NT2/D1 (cell line): ENCODE measurements around the gene IL2RA.

ENCODE experiments used
- DNase-seq: peaks from one replicate; pipeline ENCODE4 v3.0.0-alpha.2; 2011; ENCODE audit warnings: low read depth, low spot score
- H3K27me3 ChIP-seq: 2 replicates; pipeline ENCODE4 v1.6.0; 2011; ENCODE audit warnings: mild to moderate bottlenecking; ENCODE audit not compliant: insufficient read length, insufficient read depth
- H3K36me3 ChIP-seq: 2 replicates; pipeline ENCODE4 v1.6.1; 2011; ENCODE audit warnings: mild to moderate bottlenecking, low read length, mixed read lengths; ENCODE audit not compliant: insufficient read depth, insufficient read length
- H3K4me1 ChIP-seq: 2 replicates; pipeline ENCODE4 v1.5.1; 2011; ENCODE audit not compliant: insufficient read depth, insufficient read length
- H3K4me3 ChIP-seq: 2 replicates; pipeline ENCODE4 v1.5.1; 2011; ENCODE audit warnings: low read depth; ENCODE audit not compliant: insufficient read length
- H3K9ac ChIP-seq: 2 replicates; pipeline ENCODE4 v1.6.0; 2011; ENCODE audit warnings: low read depth; ENCODE audit not compliant: insufficient read length
- H3K9me3 ChIP-seq: 2 replicates; pipeline ENCODE4 v1.5.1; 2011; ENCODE audit warnings: mild to moderate bottlenecking, low read length; ENCODE audit not compliant: insufficient read depth
- SUZ12 ChIP-seq: IDR thresholded peaks from 2 replicates; pipeline ENCODE4 v1.6.1; 2011; ENCODE audit not compliant: insufficient read length, insufficient read depth; ENCODE audit errors: extremely low read depth
- YY1 ChIP-seq: IDR thresholded peaks from 2 replicates; pipeline ENCODE4 v1.6.1; 2011; ENCODE audit not compliant: insufficient read length, insufficient read depth
- ZNF274 ChIP-seq: IDR thresholded peaks from 2 replicates; pipeline ENCODE4 v1.6.1; 2011; ENCODE audit warnings: mild to moderate bottlenecking, low read depth, low read length

Gene IL2RA

DNA sequence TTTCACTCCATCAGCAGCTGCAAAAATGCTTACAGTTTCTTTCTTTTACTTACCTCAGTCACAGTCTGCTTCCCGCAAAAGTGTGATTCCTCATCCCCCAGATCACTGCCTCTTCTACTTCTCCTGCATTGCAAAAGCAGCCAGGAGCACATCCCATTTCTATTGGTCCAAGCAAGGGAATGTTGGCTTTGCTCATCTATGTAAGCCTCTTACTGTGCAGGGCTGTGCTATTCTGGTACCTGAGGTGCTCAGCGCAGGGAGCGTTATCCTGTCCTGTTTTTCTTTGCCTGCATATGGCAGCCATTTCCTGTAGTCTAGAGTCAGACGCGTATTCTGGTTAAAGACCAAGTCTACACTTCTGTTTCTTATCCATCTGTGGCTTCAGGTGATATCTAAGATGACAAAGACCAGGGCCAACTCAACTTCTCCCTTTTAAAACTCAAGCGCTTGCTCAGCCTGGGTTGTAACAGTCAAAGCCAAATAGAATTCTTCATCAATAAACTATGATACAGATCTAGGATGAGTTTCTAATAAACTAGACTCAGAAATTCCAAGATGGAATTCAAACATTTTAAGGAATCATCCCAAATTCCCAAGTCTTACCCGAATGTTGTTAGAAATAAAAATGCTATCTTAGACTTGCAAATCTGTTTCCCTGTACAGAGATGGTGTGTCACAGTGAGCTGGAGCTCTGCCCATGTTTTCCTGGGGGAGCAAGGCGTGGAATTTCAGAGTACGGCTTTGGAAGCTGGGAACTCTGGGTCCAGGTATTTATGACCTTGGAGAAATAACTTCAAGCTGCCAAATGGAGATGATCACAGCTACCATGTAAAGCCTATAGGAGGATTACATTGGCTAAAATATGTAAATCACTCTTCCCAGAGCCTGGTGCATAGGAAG is 20.6 kb upstream of the IL2RA start:
- TF ChIP-seq YY1 (no peak), ZNF274 (no peak), SUZ12 (no peak)
- Histone ChIP-seq H3K4me3 (no peak overlapping the region), H3K27me3 (no peaks in the 10 kb centered on the region), H3K9me3 (peaks cover 6% of the 10 kb centered on the region; the same call in 1 of the 2 replicates), H3K9ac (no peak overlapping the region), H3K4me1 (no peaks in the 10 kb centered on the region), H3K36me3 (no peaks in the 10 kb centered on the region)
- no peak for DNase-seq

DNA sequence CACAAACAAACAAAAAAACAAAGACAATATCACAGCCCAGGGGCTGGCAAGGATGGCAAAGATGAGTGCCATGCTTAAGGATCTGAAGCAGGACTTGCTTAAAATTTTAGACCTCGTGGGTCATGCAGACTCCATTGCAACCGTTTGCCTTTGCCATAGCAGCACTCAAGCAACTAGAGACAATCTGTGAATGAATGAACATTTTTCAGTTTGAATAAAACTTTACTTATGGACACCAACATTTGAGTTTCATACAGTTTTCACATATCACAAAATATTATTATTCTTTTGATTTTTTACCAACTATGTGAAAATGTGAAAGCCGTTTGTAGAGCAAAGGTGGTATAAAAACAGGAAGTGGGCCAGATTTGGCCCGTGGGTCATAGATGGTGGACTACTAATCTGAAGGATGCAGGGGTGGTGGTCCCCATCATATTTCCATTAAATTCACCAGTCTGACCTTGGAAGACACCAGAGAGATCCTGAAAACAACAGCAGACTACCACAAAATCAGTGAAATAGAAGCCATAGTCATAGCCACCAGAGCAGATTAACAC is 18.3 kb upstream of the IL2RA start:
- Histone ChIP-seq H3K9ac (no peak overlapping the region), H3K9me3 (no peaks in the 10 kb centered on the region), H3K27me3 (no peaks in the 10 kb centered on the region), H3K4me3 (no peak overlapping the region), H3K36me3 (no peaks in the 10 kb centered on the region), H3K4me1 (no peaks in the 10 kb centered on the region)
- TF ChIP-seq ZNF274 = no peak
- TF ChIP-seq YY1 = no peak
- no peak for TF ChIP-seq SUZ12
- no peak for DNase-seq

DNA sequence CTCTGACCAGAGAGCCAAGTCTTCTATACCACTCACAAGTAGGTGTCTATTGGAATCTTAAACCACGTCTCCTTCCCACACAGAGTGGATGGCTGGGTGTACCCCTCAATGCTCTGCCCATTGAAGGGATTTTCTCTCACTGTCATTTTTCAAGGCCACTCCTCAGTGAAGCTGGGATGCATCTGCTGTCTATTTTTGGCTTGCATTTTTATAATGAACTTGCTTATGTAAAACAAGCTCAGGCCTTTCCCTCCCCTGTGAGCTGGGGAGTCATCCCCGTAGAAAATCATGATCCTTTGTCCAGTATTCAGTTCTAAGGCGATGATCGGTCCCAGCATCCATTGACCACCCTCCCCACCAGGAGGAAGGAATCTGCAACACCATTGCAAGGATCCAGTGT is 16.9 kb upstream of the IL2RA start:
- DNase-seq = no peak
- H3K4me1 ChIP-seq = no peaks in the 10 kb centered on the region
- no peaks in the 10 kb centered on the region for H3K9me3 ChIP-seq
- H3K36me3 ChIP-seq = no peaks in the 10 kb centered on the region
- no peaks in the 10 kb centered on the region for H3K27me3 ChIP-seq
- TF ChIP-seq SUZ12 (no peak), YY1 (no peak), ZNF274 (no peak)
- no peak overlapping the region for H3K9ac ChIP-seq
- H3K4me3 ChIP-seq = no peak overlapping the region

DNA sequence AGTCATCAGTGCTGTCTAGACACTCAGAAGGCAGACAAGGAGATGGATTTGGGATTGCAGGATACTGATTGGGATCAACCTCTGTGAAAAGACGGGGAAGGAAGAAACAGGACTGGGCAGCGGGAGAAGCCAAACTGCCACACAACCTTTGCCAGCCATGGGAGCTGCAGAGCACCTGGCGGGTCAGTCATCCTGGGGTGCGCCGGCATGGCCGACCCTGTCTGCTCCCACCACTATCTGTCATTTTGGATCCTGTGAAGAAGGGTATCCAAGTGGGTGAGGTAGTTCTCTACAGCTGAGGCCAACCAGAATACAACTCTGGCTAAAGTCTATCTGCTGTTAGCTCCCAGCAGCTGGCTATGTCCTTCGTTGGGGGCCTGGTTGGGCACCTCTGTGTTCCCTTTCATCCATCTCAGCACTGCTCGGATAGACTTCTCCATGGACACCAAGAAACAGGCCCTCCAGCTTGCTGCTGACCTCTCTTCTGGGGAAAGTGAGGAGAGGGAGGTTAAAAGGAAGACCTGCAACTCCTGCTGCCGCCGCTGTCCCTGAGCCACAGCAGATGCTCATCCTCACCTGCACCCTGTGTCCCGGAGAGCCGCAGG is 15.0 kb upstream of the IL2RA start:
- H3K9ac ChIP-seq = no peak overlapping the region
- H3K27me3 ChIP-seq = no peaks in the 10 kb centered on the region
- DNase-seq = no peak
- H3K36me3 ChIP-seq = no peaks in the 10 kb centered on the region
- no peak for TF ChIP-seq ZNF274
- TF ChIP-seq YY1 = no peak
- no peak for TF ChIP-seq SUZ12
- H3K9me3 ChIP-seq = no peaks in the 10 kb centered on the region
- H3K4me3 ChIP-seq = no peak overlapping the region
- no peaks in the 10 kb centered on the region for H3K4me1 ChIP-seq

DNA sequence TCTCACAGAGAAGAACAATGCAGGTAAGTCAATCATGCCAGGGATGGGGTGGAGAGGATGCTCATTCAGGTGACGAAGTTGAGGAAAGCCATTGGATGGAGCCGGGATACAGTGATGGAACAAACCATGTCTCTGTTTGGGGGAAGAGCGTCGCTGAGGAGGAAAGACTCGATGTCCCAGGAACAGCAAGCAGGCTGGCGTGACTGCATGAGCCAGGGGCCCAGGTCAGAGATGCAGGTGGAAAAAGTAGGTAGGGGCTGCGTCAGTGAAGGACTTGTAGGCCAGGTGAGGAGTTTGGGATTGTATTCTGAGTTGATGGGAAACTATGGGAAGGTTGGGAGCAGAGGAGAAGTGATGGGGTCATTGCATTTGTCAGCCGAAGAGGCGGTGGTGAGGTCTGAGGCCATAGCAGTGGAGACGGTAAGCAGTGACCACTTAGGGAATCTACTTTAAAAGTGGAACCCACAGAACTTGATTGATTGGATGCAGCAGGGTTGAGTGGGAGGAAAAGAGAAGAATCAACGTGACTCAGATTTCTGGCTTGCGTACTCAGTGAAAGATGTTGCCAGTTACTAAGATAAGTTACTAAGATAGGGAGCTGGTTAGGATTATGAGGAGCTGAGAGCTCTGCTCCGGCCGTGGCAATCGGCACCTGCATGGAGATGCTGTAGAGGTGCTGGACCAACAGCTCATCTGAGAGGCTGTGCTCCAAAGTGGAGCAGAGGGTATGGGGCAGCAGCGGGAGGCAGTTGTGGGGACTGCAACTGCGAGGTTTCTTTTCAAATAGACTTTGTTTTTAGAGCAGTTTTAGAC is 12.5 kb upstream of the IL2RA start:
- no peak for TF ChIP-seq YY1
- TF ChIP-seq SUZ12 = no peak
- no peak for TF ChIP-seq ZNF274
- Histone ChIP-seq H3K36me3 (no peaks in the 10 kb centered on the region), H3K9ac (no peak overlapping the region), H3K4me3 (no peak overlapping the region), H3K9me3 (no peaks in the 10 kb centered on the region), H3K27me3 (no peaks in the 10 kb centered on the region), H3K4me1 (no peaks in the 10 kb centered on the region)
- DNase-seq = no peak

DNA sequence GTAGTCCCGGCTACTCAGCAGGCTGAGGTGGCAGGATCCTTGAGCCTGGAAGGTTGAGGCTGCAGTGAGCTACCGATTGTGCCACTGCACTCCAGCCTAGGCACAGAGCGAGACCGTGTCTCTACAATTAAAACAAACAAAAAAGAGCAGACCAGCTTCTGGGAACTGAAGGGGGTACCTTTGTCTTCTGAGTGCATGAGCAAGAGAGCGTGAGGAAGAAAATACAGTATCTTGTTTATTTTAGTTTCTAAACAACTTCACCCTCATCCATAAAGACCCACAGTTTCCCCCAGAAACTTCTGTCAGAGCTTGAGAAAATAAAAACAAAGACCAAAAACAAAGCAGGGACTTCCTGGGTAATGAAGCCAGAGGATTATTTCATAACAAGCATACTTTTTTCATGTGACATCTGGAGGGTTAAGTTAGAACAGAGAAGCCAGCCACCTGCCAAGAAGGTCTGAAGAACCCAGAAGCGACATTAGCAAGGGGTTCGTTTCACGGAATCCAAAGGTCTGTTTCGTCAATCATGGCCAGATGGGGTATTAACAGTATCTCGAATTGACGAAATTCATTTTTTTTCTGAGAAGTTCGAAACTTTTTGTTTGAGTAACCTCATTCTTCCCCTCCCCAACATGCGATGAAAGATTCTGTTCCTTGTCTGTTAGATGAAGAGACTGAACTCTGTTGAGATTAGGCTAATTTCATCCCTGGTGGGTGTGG is 10.2 kb upstream of the IL2RA start:
- Histone ChIP-seq H3K4me3 (no peak overlapping the region), H3K4me1 (no peaks in the 10 kb centered on the region), H3K36me3 (no peaks in the 10 kb centered on the region), H3K27me3 (no peaks in the 10 kb centered on the region), H3K9ac (no peak overlapping the region), H3K9me3 (no peaks in the 10 kb centered on the region)
- DNase-seq = no peak
- TF ChIP-seq YY1 (no peak), ZNF274 (no peak)
